ENCODE measurements around the gene NTM.

Gene NTM

DNA sequence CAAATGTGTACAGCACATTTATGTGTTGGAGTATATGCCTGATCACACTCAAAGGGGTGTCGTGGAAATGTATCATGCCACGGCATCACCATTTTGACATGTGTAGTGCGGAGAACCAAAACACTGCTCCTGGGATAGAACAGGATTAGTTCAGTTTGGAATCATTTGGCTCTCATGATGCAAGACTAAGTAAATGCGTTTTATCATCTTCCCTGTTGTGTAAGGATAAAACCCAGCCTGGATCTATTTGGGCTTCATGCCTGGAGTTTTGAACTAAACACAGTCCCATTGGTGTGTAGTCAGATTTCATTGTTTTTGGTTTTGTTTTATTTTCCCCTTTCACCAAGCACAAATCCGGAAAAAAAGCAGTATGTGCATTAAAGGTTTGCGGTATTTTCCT lies 574.3 kb downstream of the NTM start:
- no peak for DNase-seq

DNA sequence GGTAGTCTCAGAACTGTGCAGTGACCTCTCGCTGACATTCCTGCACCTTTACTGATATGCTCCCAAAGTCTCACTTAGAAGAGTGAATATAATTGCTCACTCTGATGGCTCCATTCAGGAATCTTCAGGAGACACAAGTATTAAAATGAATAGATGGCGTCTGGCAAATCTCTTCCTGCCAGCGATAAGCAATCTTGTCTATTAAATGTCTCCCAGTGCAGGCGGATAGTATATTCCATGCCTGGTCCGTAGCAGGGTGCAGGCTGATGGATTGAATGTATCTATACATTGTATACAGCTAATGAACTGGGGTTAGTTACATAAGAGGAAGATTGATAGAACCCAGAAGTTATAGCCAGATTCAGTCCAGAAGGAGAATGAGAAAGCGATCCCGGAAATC lies 575.3 kb downstream of the NTM start:
- DNase-seq, result no peak

DNA sequence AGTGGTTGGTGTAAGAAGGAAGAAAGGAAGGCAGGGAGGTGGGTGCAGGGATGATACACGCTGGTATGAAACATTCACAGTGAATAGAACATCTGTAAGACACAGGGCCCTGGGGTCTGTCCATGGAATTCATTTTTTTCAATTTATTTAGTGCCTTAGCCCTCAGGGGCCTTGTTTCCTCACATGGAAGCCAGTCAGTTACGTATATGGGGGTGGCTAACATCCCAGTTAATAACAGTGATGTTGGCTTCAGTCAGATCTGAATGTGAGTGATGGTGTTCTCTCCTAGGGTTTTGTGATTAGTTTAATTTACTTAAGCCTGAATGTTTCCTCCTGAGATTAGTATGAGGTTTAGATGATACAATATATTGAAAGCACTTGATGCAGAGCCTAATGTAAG lies 577.1 kb downstream of the NTM start:
- DNase-seq, result no peak

DNA sequence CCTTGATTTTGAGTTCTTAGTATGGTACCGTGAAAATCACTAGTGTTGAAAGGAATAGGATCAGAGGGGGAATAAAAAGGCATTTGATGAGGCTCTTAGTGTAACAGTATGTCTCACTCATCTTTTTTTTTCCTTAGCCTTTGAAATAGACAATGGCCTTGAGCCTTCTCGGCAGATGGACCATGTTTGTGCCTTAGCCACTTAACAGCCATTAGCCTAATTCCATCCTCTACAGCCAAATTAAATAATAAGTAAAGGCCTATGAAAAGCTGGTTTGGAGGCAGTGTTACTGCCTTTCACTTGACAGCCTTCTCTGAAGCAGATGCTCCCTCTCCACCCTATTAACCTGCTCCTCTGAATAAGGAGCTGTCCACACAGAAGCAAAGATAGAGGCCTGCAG lies 580.7 kb downstream of the NTM start:
- DNase-seq, result no peak

DNA sequence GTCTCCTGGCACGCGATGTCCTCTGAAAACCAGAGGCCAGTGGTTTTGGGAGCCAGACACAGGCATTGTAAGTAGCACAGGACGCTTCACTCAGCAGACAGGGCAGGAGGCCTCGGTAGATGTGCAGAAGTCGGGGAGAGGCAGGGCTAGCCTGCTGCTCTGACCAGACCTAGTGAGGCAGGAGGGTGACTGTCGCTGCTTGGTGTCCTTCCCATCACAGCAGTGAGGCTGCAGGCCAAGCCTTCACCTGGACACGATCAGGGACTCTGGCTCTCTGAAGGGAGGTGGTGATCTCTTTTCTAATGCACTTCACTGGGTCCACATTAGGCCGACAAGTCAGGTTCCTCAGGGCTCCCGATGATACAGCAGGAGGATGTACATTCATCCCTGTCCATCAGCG lies 583.7 kb downstream of the NTM start:
- no peak for DNase-seq

DNA sequence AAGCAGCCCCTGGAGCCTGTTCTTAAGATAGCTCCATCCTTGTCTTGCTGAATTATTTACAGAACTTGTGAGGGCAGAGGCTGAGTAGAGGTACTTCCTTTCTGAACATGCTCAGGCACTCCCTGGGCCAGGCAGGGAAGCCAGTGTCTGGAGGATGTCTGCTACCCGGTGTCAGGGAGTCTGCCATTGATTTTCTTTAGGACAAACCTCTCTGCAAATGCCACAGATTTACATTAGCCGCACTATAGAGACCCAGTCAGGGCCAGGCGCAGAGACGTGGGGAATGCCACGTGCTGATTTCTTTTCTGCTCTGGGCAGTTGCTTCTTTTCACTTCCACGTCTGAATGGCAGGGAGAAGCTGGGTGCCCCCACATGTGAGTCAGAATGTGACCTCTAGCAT lies 585.5 kb downstream of the NTM start:
- DNase-seq, result no peak

DNA sequence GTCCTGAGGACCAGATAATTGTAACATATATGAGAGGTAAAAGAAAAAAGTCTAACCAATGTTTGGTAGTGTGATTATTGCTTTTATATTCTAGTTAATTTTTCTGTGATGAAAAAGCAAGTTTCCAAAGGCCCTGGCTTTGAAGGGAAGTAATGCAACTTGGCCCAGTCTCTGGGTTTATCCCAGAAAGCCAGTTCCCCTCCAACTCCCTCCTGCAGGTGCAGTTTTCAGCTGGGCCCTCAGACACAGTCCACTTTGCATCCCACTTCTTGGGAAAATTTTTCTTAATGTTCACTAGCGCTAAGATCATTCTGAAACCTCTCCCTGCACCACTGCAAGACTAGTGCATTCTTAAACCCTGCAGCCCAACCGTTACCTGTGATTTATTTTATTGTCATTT lies 586.8 kb downstream of the NTM start:
- DNase-seq, result no peak

DNA sequence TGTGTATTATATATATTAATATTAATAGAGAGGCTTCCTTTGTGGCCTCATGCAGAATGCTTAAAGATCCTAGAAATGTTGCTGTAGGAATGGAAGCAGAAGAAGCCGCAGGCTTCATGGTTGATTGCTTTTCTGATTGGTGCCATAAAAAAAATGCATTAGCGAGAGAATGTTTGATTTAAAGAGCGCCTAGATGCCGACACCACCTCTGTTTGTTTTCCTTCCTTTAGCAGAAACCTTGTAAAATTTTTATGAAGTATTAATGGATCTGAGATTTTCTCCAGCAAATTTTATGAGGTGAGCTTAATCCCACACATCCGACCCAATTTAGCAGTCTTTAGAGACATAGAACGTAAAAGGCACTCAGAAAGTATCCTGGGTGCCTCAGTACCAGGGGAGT lies 587.5 kb downstream of the NTM start:
- DNase-seq, result no peak

DNA sequence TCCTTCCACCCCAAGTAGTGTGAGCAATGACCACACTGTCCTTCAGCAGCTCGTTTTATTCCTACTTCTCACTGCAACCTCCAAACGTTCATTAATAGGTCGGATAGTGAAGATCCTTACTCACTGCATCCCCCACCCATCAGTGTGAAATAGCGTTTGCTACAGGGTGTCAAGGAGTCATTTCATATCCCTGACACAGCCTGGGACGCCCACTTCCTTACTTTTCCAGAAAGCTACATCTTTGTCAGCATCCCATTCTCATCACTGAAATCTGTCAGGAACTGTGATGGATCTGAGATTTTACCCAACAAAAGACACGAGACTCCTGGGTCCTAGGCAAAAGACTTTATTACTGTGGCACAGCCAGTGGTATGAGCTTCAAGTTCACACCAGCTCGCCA lies 592.4 kb downstream of the NTM start:
- no peak for DNase-seq

DNA sequence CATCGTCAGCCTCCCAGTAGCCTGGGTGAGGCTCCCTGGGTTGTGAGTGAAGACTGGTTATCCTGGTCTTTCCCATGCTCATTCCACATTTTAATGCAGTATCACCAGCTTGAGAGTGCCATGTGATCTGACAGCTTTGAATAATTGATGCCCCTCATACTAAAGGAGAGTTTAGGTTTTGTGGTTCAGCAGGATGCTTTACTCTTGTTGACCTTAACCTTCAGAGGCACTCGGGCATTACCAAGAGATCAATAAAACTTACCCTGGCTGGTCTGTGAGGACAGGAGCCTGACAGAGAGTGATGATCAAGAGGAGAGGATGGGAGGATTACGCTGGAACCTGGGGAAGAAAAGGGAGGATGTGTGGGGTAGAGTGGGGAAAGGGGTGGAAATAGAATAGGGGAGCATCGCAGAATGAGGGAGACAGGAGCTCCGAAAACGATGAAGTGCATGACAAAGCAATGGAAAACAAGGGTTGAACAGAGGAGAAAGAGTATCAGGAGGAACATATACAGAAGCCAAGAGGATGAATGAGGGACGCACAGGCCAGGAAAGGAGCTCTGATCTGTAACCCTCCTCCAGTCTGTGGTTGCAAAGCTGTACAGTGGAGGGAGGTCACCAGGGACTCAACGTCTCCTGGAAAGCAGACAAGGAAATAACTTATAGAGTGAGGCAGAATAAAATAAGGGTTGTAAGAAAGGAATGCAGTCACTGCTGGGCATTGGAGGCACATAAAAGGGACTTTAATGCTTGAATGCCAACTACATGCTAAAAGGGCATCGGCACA lies 594.5 kb downstream of the NTM start:
- DNase-seq, result no peak

DNA sequence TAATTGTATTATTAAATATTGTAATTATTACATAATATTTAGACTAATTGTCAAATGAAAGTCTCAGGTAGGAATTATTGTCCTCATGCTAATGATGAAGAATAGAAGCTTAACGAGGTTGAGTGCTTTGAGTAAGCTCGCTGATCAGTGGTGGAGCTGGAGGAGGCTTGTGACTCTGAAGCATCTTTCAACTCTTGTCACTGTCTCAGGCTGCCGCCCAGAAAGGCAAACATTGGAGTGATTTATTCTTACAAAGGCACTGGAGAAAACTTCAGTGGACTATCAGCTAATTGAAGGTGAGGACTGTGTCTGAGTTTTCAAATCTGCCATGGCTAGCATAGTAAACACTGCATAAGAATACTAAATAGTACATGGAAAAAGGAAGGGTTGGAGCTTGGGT lies 595.1 kb downstream of the NTM start:
- no peak for DNase-seq

DNA sequence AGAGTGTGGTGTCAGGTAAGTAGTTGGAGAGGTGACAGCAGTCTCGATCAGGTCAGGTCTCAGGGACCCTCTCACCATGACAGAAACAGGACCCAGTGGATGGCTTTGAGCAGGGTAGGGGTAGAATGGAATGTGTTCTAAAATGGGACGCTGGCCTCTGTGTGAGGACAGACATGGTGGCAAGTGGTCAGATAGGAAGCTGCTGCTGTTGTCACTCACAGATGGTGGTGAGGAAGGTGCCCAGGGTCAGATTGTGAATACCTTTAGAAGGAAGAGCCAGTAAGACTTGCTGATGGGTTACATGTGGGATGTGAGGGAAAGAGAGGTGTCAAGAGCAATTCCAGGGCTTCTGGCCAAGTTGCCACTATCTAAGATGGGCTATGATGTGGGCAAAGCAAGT lies 596.3 kb downstream of the NTM start:
- DNase-seq, result no peak

DNA sequence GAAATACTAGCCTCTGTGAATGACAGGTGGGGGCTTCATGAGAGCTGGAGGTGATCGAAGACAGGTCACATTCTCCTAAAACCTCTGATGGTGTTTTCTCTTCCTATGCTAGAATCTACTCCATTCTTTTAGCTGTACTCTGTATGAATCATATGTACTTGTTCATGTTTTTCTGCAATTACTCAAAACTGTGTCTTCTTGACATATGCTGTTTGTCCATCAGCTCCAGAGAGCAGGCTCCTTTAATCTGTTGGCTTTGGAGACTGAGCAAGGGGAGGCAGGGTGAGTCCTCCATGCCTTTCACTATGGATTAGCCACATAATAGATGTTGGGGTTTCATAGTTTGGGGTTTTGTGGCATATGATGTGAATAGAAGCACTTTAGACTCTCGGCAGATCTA lies 598.8 kb downstream of the NTM start:
- no peak for DNase-seq

DNA sequence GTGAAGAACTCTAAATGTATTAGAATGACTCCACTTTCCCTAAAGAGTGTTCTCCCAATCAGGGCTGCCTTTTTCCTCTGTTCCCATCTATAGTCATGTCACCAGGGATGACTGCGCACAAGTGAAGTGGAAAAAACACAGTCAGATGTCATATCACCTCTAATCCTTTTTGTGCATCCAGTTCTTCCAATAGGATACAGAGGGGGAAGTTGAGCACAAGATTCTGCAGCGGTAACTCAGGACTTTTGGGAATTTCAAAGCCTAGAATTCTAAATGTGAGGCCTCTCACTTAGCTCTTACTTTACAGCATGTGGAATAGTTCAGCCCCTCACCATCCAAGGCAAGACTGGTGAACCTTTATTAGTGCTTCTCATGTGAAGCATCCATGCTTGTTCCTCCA lies 602.6 kb downstream of the NTM start:
- no peak for DNase-seq

DNA sequence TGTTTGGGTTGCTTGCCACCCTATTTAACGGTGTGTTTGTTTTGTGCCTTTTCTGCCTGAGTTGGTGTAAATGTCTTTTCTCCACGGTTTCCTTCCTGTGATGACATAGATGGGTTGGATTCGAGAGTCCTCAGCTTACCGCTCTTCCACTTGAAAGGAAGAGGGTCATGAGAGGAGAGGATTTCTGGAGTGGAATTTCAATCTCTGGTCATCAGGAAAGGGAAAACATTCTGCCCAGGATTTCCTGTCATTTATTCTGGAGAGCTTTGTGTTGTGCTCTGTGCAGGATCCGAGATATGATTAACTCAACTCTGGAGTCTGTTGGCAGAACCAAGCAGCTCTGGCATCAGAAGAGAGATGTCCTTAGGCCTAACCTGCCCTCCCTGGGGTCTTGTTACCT lies 605.2 kb downstream of the NTM start:
- no peak for DNase-seq

DNA sequence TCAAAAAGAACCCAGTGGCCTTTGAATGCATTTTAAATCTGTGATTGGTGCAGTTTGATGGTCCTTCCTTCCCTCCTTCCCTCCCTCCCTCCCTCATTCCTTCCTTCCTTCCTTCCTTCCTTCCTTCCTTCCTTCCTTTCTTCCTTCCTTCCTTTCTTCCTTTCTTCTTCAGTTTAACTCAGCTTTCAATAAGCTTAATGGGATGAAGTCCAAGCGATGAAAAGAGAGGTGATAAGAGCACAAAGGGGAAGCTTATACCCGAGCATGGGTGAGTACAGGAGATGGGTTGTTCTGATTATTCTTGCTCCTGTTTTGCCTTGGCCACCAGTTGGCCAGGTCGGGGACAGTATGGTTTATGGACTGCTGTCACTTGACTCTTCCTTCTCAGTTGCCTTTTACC lies 605.6 kb downstream of the NTM start:
- no peak for DNase-seq

DNA sequence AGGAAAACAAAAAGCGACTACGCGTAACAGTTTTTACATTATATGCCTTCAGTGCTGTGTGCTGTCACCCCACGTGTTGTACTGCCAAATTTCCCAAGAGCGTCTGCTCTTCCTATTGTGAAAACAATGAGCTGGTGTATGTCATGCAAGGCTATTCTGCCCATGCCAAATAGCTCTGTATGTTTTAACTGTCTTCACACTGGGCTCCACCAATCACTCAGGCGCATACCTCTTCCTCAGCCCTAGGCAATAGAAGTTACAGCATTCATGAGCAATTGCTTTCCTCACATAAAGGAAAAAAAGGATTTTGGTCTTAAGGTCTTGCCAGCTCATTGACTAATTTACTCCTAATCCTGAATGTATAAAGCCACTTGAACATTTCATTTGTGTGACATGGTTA lies 606.8 kb downstream of the NTM start:
- DNase-seq, result no peak

DNA sequence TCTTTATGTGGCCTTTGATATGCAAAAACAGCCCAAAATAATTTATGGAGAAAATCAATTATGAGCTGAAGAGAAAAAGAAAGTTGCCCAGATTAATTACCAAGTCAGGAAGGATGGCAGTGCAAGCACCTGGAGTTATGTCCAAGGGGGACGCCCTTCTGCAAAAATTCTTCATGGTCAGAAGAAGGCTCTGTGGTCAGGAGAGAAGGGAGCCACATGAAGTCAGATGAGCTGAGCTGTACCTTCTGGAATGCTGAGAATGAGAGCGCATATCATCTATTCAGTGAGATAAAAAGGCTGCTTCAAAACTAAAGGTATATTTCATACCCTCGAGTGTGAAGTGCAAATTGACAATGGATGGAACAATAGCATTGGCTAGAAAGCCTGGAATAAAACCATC lies 607.4 kb downstream of the NTM start:
- DNase-seq, result no peak

DNA sequence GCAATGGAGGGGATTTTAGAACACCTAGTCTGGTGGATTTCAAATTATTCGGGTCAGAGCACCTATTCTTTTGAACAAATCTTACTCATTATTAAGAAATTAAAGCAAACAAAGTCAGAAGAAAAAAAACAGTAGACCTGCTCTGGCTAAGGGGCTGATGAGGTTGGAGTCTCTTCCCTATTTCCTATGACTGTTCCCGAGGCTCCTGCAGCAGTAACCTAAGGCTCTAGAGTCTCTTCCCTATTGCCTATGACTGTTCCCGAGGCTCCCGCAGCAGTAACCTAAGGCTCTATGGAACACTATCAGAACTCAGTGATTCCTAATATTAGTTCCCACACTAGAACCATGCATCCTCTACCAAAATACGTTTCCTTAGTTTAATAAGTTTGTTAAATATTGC lies 607.9 kb downstream of the NTM start:
- DNase-seq, result no peak

DNA sequence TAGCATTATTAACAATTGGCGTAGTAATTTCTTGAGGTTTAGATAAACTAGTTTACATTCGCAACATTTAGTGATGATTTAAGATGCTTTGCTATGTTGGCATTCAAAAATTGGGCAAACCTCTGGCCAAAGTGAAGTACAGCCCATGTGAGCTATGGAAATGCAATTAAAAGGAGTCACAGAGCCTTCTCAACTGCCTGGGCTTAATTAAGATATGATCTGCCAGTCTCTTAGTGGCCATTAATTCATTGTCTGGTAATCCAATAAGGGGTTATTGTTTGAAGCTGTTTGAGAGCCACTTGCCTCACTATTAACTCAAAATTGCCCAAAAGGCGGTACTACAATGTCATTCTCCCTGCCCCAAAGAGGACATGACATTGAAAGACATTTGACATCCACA lies 608.9 kb downstream of the NTM start:
- DNase-seq, result no peak

DNA sequence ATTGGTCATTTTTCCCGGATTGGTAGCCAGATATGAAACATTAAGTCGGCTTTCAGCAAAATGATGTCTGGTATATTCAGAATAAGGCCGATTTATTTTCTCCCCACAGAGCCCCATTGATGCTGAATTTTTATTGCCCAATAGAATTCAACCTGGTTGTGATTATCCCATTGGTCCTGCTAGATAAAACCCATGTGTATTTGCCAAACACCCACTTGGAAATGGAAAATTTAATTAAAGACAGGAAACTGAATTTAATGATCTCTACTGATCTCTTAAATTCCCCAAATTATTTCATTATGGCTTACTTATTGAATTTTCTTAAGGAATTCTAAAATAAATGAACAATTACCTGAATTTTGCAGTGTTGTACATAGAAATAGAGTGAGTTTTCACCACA lies 609.8 kb downstream of the NTM start:
- no peak for DNase-seq

DNA sequence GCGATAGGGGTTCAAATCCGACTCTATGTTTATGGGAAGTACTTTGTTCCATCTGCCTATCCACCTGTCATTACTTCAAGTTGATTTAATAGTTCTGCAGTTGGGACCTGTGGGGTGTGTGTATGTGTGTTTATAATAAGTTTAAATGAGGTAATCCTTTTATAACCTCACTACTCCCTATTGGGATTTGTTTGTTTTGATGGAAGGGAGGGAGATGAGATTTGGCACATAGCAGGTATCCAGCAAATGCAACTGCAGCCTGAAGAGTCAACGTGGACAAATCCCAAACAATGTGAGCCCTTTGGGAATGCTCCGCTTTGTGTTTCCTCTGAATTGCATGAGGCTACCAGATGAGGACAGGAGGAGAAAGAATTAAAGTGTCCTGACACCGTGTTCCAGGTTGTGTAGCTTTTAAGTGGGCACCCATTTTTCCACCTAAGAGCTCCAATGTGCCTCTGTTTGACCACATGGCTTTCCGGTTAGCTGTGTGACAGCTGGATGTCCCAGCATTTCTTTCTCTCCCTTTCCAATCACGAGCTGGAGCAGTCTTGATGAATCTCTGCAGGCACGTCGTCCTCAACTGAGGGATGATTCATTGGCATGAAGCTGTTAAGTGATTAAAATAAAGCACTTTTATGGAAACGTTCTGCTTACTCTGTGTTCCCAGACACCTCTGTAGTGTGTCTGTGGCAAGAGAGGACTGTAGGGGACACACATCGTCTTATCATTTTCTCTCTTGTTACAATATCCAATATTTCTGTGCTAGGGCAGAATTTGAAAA lies 610.7 kb downstream of the NTM start:
- no peak for DNase-seq

DNA sequence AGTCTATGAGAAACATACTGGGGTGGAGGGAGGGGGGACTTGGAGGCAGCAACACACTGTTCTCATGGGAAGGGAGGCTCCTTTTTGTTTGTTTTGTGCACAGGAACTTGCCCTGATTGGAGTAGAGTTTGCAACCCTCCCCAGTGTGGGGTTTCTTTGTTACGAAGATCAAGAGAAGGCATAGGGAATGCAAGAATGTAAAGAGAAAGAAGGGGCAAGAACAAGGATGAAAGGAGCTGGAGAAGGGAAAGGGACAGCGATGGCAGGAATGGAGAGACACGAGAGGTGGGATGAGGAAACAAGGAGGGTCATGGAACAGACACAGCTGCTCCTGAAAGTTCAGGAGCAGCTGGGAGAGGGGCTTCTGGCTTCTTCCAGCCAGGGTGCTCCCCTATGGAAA lies 611.7 kb downstream of the NTM start:
- no peak for DNase-seq

DNA sequence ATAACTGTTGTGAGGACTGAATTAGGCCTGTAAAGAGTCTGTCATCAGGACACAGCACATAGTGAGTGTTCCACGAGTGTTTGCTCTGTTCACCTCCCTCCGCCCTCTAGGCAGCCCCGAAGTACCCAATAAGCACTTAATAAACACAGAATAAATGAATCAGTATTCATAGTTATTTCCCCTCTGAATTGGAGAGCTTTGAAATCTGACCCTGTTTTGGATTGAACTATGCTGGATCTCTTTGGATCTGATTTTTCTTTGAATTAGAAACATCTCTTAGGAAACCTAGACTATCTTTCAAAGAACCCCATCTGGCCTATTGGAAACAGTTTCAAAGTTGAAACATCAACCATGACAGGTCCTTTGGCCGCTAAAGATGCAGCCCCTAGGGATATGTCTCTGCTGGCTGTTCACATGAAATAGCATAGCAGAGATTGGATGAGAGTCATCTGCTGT lies 615.5 kb downstream of the NTM start:
- no peak for DNase-seq

DNA sequence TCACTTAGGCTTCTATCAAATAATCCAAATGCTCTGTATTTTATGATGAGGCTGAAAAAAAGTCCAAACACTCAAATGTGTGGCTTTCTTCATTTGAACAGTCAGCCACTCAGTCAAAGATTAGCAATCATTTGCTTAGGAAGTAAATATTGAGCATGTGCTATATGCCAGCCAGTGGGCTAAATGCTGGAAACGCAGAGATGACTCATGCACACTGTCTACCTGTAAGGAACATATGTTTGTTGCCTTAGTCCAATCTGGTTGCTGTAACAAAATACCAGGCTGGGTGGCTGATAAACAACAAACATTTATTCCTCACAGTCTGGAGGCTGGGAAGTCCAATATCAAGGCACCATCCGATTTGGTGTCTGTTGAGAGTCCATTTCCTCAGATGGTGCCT lies 617.3 kb downstream of the NTM start:
- DNase-seq, result no peak

Data from activated naive CD4-positive, alpha-beta T cell treated with Interleukin-2 at 50 U/mL for 16 hours (primary cell).